OCI-LY1 (cell line): Measurements from ENCODE around the gene CENPX.

Experiments
- CTCF ChIP-seq: fragments of 200-600 bp; sonication (generic), shearing (Covaris generic); IDR thresholded peaks from 2 replicates; pipeline ENCODE4 v1.5.1; 2017; ENCODE audit warnings: mild to moderate bottlenecking, antibody characterized with exemption, low read length, moderate library complexity, mixed read lengths
- EZH2 ChIP-seq: fragments of 200-600 bp; sonication (generic), shearing (Covaris generic); IDR thresholded peaks from 2 replicates; pipeline ENCODE4 v1.8.0; 2017; ENCODE audit warnings: borderline replicate concordance, mixed run types, mild to moderate bottlenecking, antibody characterized with exemption, low read length, moderate library complexity, mixed read lengths

- TF ChIP-seq CTCF (no peak), EZH2 (no peak)
Observed at GRCh38 chr17:81984773-81985410, 37.8 kb downstream of the CENPX start.
